HG02678 (cell line): ENCODE measurements around the gene PIGL.
"Not testable (repeated sequence)": the region's sequence is repeated elsewhere in the genome, so short reads cannot be mapped to it uniquely, and the experiment has no call there.

Experiments
- ATAC-seq: cut with Tn5 transposase; IDR thresholded peaks from one replicate; pipeline ENCODE4 v1.9.1; 2021; ENCODE audit warnings: mild to moderate bottlenecking, moderate library complexity; ENCODE audit not compliant: unreplicated experiment

Gene PIGL

GRCh38 chr17:16216341-16217001, 539 bp upstream of the PIGL start:
- ATAC-seq, result not testable (repeated sequence)

- ATAC-seq, result no peak
Observed at GRCh38 chr17:16222406-16222805, 5.4 kb downstream of the PIGL start.

GRCh38 chr17:16229912-16230561, 13.0 kb downstream of the PIGL start:
- not testable (repeated sequence) for ATAC-seq

- ATAC-seq, result no peak
Observed at GRCh38 chr17:16232391-16232790, 15.4 kb downstream of the PIGL start.

- ATAC-seq, result no peak
Observed at GRCh38 chr17:16239931-16240330, 22.9 kb downstream of the PIGL start.

- no peak for ATAC-seq
Observed at GRCh38 chr17:16241906-16242399, 24.9 kb downstream of the PIGL start.

- no peak for ATAC-seq
Observed at GRCh38 chr17:16243385-16243784, 26.4 kb downstream of the PIGL start.

- ATAC-seq, result no peak
Observed at GRCh38 chr17:16243801-16244567, 27.0 kb downstream of the PIGL start.

- ATAC-seq, result no peak
Observed at GRCh38 chr17:16247586-16247984, 30.6 kb downstream of the PIGL start.

GRCh38 chr17:16250635-16251034, 33.6 kb downstream of the PIGL start:
- ATAC-seq, result no peak

GRCh38 chr17:16251043-16251442, 34.0 kb downstream of the PIGL start:
- ATAC-seq, result no peak

- no peak for ATAC-seq
Observed at GRCh38 chr17:16251556-16251955, 34.5 kb downstream of the PIGL start.

- no peak for ATAC-seq
Observed at GRCh38 chr17:16254773-16255400, 37.9 kb downstream of the PIGL start.

GRCh38 chr17:16255481-16255921, 38.5 kb downstream of the PIGL start:
- ATAC-seq, result no peak

- no peak for ATAC-seq
Observed at GRCh38 chr17:16258901-16259300, 41.9 kb downstream of the PIGL start.

- no peak for ATAC-seq
Observed at GRCh38 chr17:16259926-16260325, 42.9 kb downstream of the PIGL start.

GRCh38 chr17:16261049-16261448, 44.0 kb downstream of the PIGL start:
- ATAC-seq, result no peak

- ATAC-seq, result no peak
Observed at GRCh38 chr17:16262201-16262600, 45.2 kb downstream of the PIGL start.

GRCh38 chr17:16267174-16267573, 50.2 kb downstream of the PIGL start:
- ATAC-seq, result no peak

GRCh38 chr17:16269658-16270057, 52.6 kb downstream of the PIGL start:
- no peak for ATAC-seq

GRCh38 chr17:16272111-16272840, 55.3 kb downstream of the PIGL start:
- no peak for ATAC-seq
